Subcutaneous abdominal adipose tissue (tissue), 5 donors: ENCODE results near the gene FLRT1.

ENCODE experiments used
- H3K27ac ChIP-seq: one replicate; pipeline ENCODE4 v1.7.0; 2013; ENCODE audit warnings: low read depth, mild to moderate bottlenecking, inconsistent platforms, low read length, moderate library complexity
- H3K27me3 ChIP-seq, 5 donors: one replicate each; pipeline ENCODE4 v1.7.0; 2013; ENCODE audit warnings: low read length in 5 of 5, inconsistent platforms in 1 of 5; ENCODE audit not compliant: control insufficient read depth in 5 of 5, insufficient read depth in 4 of 5
- H3K36me3 ChIP-seq, 5 donors: one replicate each; pipeline ENCODE4 v1.7.0; 2013; ENCODE audit warnings: low read length in 5 of 5; ENCODE audit not compliant: control insufficient read depth in 5 of 5, insufficient read depth in 5 of 5
- H3K4me1 ChIP-seq, 5 donors: one replicate each; pipeline ENCODE4 v1.7.0; 2013; ENCODE audit warnings: low read length in 5 of 5, mild to moderate bottlenecking in 3 of 5, moderate library complexity in 1 of 5; ENCODE audit not compliant: control insufficient read depth in 5 of 5, insufficient read depth in 5 of 5
- H3K4me3 ChIP-seq, 5 donors: one replicate each; pipeline ENCODE4 v1.7.0; 2013; ENCODE audit warnings: low read length in 5 of 5, low read depth in 1 of 5
- H3K9ac ChIP-seq, 5 donors: one replicate each; pipeline ENCODE4 v1.7.0; 2013; ENCODE audit warnings: low read length in 5 of 5, mild to moderate bottlenecking in 4 of 5, moderate library complexity in 3 of 5
- H3K9me3 ChIP-seq, 5 donors: one replicate each; pipeline ENCODE4 v1.7.0; 2013; ENCODE audit warnings: low read length in 5 of 5; ENCODE audit not compliant: control insufficient read depth in 5 of 5
- donor health status: healthy.
- donor health status: healthy.
- donor health status: healthy.
- donor health status: healthy.
- donor health status: healthy.

FLRT1 gene

DNA sequence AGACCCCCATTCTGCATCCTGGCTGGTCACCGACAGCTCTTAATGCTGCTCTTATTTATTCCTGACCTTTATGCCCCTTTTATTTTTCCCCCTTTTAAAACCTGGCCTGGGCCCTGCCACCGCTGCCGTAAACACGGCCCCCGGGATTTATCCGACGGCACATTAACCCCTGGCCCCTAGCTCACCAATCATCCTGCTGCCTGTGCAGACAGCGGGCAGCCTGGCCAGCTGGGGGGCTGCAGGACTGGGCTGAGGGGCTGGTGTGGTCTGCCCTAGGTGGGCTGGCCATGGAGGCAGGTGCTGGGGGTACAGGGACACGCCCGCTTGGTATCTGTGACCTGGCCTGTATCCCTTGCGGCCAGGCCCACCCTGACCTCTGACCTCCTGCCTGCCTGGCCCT lies 21.4 kb upstream of the FLRT1 start:
- Histone ChIP-seq H3K27ac (no peak overlapping the region), H3K9ac (no peak overlapping the region), H3K4me1 (no peaks in the 10 kb centered on the region), H3K9me3 (no peaks in the 10 kb centered on the region), H3K4me3 (no peak overlapping the region), H3K27me3 (no peaks in the 10 kb centered on the region), H3K36me3 (no peaks in the 10 kb centered on the region)

DNA sequence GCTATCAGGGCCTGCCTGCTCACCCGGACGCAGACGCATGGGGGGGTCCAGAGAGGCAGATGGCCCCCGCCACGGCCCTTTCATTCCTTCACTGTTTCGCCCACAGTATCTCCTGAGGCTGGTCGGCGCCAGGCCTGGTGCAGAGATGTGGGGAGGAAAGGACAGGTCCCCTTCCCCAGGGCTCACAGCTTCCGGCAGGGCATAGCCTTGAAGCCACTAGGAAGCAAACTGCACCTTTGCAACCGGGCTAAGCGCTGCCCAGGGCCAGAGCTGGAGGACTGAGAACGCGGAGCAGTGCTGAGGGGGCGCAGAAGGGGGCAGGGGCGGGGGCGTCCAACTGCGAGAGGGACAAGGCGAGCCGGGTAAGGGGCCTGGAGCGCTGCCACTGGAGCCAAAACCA lies 20.2 kb upstream of the FLRT1 start:
- Histone ChIP-seq H3K9ac (no peak overlapping the region), H3K27ac (no peak overlapping the region), H3K4me3 (no peak overlapping the region), H3K27me3 (no peaks in the 10 kb centered on the region), H3K36me3 (no peaks in the 10 kb centered on the region), H3K4me1 (no peaks in the 10 kb centered on the region), H3K9me3 (no peaks in the 10 kb centered on the region)

DNA sequence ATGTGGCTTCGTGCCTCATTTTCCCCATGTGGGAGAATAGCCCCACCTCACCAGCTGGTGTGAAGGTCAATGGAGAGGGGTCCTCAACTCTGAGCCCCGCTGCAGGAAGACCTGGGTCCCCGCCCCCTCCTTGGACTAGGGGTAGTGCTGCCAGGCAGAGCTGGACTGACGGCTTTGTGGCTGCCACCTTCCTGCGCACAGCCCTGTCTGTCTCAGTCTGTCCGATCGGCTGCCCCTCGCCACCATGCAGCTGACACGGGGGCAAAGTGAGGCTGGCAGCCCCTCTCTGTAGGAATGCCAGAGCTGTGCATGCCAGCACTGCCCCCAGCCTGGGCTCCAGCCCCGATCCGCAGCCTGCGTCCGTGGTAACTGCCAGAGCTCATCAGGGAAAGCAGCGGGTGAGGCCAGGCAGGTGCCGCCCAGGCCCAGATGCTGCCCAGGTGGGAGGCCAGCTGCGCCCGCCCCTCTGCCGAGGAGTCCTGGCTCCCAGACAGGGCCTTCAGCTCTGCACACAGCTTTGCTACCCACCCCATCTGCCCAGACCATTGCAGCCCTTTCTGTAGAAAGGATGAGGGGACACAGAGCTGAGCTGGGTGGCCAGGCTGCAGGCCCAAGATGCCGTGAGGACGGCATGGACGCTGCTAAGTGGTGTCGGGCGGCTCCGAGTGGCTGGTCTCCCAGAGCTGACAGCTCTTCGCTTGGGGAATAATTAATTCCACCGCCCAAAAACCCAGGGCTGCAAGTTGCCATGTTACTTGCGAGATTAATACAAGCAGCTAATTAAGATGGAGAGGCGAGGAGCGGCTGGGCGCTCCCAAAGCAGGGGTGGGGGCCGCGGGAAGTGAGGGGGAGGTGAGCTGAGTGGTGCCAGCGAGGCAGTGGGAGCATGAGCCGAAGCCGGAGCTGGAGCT lies 19.5 kb upstream of the FLRT1 start:
- Histone ChIP-seq H3K4me3 (no peak overlapping the region), H3K27me3 (no peaks in the 10 kb centered on the region), H3K9ac (no peak overlapping the region), H3K36me3 (no peaks in the 10 kb centered on the region), H3K27ac (no peak overlapping the region), H3K9me3 (no peaks in the 10 kb centered on the region), H3K4me1 (no peaks in the 10 kb centered on the region)

DNA sequence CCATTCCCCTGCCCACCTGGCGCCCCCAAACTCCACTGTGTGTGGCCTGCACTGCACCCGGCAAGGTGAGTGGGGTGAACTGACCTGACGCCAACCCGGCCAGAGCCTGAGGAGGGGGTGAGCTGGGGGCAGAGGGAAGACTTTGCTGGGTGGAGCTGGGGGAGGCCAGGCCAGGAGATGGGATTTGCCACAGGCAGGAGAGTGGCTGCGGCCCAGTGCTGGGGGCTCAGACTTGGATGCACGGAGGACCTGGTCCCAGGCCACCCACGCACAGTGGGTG lies 17.8 kb upstream of the FLRT1 start:
- Histone ChIP-seq H3K36me3 (no peaks in the 10 kb centered on the region), H3K4me1 (no peaks in the 10 kb centered on the region), H3K4me3 (no peak overlapping the region), H3K9me3 (no peaks in the 10 kb centered on the region), H3K27me3 (no peaks in the 10 kb centered on the region), H3K9ac (no peak overlapping the region), H3K27ac (no peak overlapping the region)

DNA sequence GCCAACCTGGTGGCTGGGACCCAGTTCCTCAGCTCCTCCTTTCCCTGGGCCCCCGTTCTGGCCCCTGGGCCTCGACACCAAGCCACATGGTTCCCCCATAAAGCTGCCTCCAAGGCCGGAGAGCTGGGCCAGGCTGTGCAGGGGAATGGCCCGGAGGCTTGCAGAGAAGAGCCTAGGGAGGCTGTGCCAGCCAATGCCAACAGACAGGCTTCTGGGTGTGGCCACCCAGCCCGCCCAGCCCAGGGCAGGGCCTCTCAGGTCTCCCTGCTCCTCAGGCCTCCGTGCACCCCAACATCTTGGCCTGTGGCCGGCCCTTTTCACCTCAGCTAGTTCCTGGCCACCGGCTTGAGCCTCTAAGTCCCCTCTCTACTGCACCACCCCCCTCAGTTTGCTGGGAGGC lies 17.4 kb upstream of the FLRT1 start:
- Histone ChIP-seq H3K9me3 (no peaks in the 10 kb centered on the region), H3K27ac (no peak overlapping the region), H3K4me1 (no peaks in the 10 kb centered on the region), H3K9ac (no peak overlapping the region), H3K27me3 (no peaks in the 10 kb centered on the region), H3K36me3 (no peaks in the 10 kb centered on the region), H3K4me3 (no peak overlapping the region)

DNA sequence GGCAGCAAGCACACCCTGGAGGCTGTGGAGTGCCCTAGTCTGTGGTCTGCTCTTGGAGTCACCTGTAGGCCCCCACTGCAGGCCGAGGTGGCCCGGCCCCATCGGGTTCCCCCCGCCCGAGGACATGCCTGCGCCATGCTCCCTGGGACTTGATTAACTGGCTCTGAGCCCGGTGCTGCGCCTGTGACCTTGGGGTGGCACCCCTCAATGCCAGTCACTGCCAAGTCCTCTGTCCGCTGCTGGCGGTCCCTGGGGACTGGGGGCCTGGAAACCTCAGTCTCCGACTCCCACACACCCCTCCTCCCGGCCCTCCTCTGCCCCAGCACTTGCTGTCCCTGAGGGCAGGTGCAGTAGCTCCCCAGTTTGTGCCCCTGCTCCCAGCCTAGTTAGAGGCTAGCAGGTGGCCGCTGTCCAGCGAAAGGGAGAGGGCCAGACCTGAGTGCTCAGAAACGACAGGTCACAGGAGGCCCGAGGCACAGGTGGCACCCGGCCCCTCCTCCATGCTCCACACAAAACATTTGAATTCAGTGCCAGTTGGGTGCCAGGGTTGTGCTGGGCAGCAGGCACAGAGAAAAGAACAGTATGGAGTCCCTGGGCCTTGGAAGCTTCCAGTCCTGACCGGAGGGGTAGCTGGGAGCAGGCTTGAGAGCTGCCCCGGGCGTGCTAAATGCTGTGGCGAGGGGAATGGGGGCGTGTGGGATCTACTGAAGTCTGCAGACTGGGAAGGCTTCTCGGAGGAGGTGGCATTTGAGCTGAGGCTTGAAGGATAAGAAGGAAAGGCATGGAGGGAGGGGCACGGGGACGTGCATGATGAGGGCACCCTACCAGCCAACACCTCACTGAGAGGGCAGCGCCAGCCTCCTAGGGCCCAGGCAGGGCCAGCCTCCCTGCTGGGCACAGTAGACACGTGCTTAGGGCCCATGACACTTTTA lies 16.4 kb upstream of the FLRT1 start:
- Histone ChIP-seq H3K4me3 (no peak overlapping the region), H3K9ac (no peak overlapping the region), H3K9me3 (no peaks in the 10 kb centered on the region), H3K36me3 (no peaks in the 10 kb centered on the region), H3K27me3 (no peaks in the 10 kb centered on the region), H3K4me1 (no peaks in the 10 kb centered on the region), H3K27ac (no peak overlapping the region)

DNA sequence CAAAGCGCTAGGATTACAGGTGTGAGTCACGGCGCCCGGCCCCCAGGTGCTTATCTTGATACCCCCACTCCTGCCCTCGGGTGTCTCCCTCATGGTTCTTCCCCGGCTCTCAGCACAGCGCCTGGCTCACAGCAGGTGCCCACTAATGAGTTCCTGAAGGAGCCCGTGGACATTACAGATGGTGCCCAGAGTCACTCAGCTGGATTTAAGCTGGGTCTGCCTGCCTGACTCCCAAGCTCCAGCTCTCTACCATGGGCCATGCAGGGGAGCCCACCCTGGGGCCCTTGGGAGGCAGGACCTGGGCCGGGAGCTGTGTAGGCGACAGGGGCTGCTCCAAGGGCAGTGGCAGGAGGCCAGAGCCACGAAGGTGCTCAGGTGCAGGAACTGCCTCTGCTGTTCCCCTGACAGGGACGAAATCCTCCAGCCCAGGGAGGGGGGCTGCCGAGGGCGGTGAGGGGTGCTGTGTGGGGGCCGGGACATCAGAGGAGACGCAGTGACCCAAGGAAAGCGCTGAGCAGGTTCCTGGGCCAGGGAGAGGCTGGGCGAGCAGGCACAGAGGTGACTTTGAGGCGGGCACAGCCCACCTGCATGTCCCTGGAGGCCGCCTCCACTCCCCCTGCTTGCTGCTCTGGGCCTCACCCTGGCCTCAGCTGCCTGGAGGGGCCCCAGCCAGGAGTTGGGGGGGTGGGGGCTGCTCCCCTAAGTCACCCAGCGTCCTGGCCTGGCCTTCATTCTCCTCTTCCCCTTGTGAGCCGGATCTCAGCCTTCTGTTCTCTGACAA lies 14.6 kb upstream of the FLRT1 start:
- Histone ChIP-seq H3K27me3 (no peaks in the 10 kb centered on the region), H3K4me1 (no peaks in the 10 kb centered on the region), H3K9ac (no peak overlapping the region), H3K36me3 (no peaks in the 10 kb centered on the region), H3K9me3 (no peaks in the 10 kb centered on the region), H3K27ac (no peak overlapping the region), H3K4me3 (no peak overlapping the region)

DNA sequence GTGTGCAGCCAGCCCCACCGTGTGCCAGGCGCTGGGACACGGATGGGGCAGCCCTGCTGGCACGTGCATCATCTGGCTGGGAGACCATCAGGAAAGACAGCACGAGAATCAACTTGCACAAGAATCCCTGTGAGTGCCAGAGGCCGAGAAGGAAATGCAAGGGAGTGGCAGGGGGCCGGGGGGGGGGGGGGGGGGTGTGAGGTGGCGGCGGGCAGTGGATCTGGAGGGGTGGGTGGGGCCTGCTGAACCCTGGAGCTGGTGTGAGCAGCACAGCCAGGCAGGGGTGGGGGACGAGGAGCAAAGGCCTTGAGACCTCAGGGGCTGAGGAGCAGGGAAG lies 14.0 kb upstream of the FLRT1 start:
- Histone ChIP-seq H3K27me3 (no peaks in the 10 kb centered on the region), H3K4me3 (no peak overlapping the region), H3K9ac (no peak overlapping the region), H3K36me3 (no peaks in the 10 kb centered on the region), H3K9me3 (no peaks in the 10 kb centered on the region), H3K27ac (no peak overlapping the region), H3K4me1 (no peaks in the 10 kb centered on the region)

DNA sequence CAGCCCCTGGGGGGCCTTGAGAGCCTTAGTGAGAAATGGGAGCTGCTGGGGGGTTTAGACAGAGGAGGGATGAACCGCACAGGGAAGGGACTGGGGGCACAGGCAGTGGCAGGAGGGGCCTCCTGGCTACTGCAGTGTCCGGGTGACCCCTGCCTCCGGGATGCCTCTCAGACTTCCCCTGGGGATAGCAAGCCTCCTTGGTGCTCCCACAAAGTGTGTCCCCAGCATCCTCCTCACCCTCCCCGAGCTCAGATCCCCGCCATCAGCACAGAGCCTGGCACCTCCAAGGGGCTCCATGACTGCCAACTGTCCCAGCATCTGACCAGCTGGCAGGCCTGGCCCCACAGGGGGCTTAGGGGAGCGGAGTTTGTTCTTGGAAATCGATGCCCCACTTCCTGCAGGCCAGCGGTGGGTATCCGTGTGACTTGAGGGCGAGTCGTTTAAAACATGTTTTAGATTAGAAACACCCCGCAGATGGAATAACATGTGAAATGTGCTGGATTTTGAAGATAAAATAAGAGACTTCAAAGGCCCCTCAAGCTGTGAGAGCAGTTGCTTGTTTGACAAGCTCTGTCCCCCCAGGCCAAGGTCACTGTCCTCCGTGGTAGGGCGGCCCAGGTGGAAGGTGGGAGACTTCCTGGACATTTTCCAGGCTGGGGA lies 13.5 kb upstream of the FLRT1 start:
- Histone ChIP-seq H3K9ac (no peak overlapping the region), H3K27ac (no peak overlapping the region), H3K4me1 (no peaks in the 10 kb centered on the region), H3K4me3 (no peak overlapping the region), H3K27me3 (no peaks in the 10 kb centered on the region), H3K9me3 (no peaks in the 10 kb centered on the region), H3K36me3 (no peaks in the 10 kb centered on the region)
